ENCODE data around the gene CRYBG1.

DNA sequence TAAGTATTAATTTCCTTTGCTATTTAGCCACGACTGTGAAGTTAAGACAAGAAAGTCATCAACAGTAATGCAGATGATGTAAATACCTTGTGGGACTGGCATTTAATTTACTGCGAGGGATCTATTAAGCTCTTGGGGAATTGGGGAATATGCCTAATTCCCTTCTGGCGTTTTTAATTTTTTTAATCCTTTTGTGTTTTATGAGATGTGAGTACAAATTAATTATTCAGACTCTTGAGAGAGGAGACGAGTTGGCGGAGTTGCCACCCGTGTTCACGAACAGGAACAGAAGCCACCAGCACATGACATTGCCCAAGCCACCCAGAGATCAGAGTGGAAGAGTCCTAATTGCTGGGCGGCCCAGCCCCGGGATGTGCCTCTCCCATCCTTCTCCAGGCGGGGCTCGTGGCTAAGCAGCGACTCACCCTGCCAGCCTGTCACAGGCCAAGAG, 533 bp upstream of the CRYBG1 start:
- TF ChIP-seq, protein P1, sequence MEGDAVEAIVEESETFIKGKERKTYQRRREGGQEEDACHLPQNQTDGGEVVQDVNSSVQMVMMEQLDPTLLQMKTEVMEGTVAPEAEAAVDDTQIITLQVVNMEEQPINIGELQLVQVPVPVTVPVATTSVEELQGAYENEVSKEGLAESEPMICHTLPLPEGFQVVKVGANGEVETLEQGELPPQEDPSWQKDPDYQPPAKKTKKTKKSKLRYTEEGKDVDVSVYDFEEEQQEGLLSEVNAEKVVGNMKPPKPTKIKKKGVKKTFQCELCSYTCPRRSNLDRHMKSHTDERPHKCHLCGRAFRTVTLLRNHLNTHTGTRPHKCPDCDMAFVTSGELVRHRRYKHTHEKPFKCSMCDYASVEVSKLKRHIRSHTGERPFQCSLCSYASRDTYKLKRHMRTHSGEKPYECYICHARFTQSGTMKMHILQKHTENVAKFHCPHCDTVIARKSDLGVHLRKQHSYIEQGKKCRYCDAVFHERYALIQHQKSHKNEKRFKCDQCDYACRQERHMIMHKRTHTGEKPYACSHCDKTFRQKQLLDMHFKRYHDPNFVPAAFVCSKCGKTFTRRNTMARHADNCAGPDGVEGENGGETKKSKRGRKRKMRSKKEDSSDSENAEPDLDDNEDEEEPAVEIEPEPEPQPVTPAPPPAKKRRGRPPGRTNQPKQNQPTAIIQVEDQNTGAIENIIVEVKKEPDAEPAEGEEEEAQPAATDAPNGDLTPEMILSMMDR (IDR thresholded peaks at IDR 0.05; ENCODE audit: poor library complexity, severe bottlenecking) = no peak
- TF ChIP-seq EZH2 (IDR thresholded peaks at IDR 0.05; ENCODE audit: borderline replicate concordance, insufficient read depth, low read length, poor library complexity, severe bottlenecking) = no peak
- TF ChIP-seq EP300 (conservative IDR thresholded peaks at IDR 0.05; ENCODE audit: poor library complexity, severe bottlenecking) = no peak
- TF ChIP-seq TAF1 (IDR thresholded peaks at IDR 0.05; ENCODE audit: low read depth) = no peak
- no peak for TF ChIP-seq POLR2AphosphoS5 (IDR thresholded peaks at IDR 0.05)
- no peak for TF ChIP-seq RAD21 (conservative IDR thresholded peaks at IDR 0.05)
